GM04503 (cell line): ENCODE data around the gene KRTAP10-10.
"Not testable (repeated sequence)": the region's sequence is repeated elsewhere in the genome, so short reads cannot be mapped to it uniquely, and the experiment has no call there.

Experiments
- DNase-seq: peaks from one replicate; pipeline ENCODE4 v3.0.0-alpha.2; 2012; ENCODE audit warnings: low read depth

Gene KRTAP10-10

DNA sequence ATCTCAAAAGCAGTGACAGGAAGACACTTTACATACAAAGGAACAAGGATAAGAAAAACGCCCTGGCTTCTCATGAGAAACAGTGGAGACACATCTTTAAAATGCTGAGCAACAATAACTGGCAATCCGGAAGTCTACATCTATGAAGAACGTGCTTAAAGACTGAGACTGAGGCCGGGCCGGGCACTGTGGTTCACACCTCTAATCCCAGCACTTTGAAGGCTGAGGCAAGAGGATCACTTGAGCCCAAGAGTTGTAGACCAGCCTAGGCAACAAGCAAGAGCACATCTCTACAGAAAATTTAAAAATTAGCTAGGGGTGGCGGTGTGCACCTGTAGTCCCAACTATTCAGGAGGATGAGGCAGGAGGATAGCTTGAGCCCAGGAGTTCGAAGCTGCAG is 46.9 kb downstream of the KRTAP10-10 start:
- no peak for DNase-seq

GRCh38 chr21:44684483-44684882 is 47.3 kb downstream of the KRTAP10-10 start:
- no peak for DNase-seq

GRCh38 chr21:44685050-44685449 is 47.9 kb downstream of the KRTAP10-10 start:
- DNase-seq = not testable (repeated sequence)

DNA sequence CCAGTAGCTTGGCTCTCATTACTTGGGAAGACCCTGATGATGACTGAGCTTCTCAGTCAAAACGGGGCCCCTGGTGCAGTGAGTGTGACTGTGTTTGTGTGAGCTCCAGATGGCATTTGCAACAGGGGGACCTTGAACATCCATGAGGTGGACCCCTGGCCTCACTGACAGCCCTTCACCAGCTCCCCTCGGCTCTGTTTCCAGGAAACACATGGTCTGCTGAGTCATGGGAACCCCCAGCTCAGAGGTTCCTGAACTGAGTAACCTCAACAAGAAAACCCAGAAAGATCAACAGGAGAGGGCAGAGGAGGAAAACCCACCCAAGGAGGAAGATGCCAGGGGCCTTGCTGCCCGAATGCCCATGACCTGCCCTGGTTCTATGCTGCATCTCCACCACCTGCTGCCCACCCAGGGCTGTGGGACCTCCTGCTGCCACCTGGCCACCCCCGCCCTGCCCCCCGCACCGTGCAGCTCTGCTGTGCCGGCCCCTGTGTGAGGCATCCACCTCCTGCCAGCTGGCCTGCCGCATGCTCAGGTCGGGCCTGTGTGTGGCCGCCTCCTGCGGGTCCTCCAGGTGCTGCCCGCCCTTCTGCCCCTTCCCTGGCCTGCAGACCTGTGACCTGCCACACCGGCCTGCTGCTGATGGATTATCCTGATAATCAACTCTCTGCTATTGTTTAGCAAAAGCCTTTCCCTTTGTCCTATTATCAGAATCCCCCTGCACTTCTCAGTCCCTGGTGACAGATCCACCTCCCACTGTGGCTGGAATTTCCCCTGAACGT is 49.0 kb downstream of the KRTAP10-10 start:
- no peak for DNase-seq

DNA sequence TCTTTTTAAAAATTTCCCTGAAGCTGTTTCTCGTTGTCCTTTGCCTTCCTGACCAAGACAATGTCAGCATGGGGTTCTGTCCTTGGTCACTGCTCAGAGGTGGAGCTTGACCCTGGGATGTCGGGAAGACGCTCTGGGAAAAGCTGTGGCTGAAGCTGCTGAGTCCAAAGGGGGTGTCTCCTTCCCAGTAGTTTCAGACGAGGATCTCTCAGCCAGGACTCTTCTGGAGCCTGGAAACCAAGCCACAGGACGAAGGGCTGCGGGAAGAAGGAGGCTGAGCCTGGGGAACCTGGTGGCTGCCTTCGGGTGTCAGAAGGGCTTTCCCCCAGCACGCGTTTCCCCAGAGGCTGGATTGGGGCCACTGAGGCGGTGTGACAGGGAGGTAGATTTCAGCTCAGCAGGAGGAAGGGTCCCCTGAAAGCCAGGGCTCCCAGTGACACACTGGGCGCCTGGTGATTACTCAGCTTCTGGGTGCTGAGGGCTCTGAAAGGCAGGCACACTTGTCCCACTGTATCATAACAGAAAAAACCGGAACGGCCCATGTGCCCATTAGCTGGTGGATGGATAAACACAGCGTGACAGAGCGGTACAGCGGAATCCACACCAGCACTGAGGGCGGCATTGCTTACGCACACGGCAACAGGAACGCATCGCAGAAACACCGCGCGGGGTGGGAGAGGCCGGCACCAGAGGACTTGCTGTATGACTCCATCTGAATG is 49.8 kb downstream of the KRTAP10-10 start:
- DNase-seq = no peak

DNA sequence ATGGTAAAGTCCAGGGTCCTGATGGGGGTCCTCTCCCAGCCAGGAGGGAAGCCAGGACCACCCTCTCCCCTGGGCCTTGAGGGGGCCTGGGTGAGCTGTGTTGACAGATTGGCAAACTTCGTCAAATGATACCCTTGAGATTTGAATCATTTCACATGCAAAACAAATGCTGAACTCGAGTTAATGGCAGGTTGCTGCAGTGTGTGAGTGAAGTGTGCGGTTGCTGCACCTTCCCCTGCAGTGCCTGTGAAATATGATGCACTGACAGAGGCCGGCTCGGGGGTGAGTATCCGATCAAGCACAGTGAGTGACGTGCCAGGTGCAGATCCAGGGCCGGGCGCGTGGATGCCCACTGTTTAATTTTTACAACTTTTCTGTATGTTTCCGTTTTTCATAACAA is 50.5 kb downstream of the KRTAP10-10 start:
- no peak for DNase-seq
